AG08396 (cell line): ENCODE results near the gene FMO3.

Experiments
- DNase-seq: peaks from one replicate; pipeline ENCODE4 v3.0.0; 2012; ENCODE audit warnings: low spot score, mixed read lengths

Gene FMO3

DNA sequence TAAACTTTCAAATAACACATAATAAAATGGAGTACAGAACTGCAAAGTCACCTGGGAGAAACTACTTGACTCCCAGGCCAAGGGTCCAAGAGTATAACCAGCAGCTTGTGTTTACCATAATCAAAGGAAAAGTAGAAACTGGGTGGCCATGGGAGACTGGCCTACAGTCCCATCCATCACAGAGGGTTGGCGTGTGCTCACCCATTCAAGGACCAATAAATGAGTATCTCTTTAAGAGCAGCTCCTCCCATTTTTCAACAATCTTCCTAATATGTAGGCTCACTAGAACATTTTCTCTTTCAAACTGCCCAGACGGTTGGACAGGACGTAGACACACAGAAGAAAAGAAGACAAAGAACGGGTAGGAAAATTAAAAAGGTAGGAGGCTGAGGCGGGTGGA, at the start of gene FMO3:
Gene FMO3 (plus strand): TSS at position 302 of the 400 bp plus-strand sequence. CDS start 1,754 bp downstream, outside the sequence.
- DNase-seq: no peak

DNA sequence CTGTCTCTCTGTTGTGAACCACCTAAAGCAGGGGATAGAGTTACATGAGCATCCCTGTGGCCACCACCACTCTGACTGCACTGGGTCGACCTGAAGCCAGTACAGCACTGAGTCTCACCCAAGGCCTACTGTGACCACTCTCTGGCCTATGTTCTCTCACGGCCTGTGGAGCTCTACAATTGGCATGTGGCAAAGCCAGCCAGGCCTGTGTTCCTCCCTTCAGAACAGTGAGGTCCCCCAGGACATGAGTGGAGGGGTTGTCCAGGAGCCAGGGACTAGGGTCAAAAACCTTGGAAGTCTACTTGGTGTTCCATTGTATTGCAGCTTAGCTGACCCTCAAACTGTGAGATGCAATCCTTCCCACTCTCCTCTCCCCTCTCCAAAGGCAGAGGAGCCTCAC, 42.7 kb upstream of the FMO3 start:
- DNase-seq: no peak

DNA sequence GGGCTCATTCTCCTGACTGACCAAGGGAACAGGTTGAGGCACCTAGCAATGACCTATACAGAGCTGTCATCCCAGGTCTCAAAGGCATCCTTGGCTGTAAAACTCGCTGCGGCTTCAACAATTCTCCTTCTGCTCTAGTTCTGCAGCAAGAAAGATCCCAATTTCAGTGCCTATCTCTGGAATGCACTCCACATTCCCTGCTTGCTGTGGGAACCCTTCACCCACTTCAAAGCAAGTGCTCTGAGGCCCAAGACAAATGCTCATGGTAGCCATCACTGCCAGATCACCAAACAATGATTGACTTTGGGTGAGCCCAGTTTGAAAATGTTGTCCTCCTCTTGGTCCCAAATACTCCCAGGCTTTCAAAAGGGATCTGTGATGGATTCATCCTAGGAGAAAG, 37.7 kb upstream of the FMO3 start:
- no peak for DNase-seq

DNA sequence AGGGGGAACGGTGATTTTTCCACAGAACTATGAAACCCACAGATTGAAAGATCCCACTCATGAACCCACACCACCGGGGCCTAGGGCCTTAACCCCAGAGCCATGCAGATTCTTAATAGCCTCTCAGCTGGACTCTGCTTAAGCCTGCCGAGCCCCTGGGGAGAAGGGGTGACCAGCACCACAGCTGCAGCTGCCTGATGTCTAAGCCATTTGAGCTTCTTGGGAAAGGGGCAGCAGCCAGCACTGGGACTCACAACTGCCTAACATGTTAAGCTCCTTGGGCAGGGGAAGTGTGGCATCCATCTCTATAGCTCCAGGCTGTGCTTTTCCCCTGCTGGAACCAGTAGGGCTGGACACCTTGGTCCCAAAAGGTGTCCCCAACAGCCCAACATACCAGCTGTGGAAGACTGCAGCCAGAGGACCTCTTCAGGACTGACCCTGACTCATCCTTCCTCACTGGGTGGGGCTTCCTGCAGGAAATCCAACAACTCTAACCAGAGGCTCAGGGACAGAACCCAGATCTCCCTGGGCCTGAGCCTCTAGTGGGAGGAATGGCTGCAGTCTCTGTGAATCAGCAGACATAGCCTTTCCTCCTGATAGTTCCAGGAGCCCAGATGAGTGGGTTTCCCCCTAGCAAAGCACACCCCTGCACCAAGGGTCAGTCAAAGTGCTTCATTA, 34.6 kb upstream of the FMO3 start:
- no peak for DNase-seq

DNA sequence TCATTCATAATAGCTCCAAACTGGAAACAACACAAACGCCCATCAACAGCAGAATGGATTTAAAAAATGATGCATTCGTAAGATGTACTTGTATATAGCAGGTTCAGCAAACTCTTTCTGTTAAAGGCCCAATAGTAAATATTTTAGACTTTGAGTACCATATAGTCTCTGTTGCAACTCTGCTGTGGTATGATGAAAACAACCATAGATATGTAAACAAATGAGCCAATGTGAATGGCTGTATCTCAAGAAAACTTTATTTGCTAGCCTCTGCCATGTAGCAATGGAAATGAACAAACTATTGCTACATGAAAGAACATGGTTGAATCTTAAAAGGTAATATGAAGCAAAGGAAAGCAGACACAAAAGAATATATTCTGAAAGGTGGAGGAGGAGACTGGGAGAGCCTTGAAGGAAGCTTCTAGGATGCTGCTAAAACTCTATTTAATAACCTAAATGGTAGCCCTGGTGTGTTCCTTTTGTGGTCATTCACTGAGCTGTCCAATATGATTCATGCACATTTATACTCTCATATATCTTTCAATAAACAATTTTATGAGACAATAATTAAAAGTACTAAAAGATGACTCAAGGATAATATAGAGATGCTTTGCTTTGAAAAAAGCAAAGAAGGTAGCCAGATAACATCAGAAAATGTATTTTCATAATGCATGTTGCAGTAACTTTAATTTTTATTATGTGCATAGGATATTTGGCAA, 29.1 kb upstream of the FMO3 start:
- DNase-seq: no peak

DNA sequence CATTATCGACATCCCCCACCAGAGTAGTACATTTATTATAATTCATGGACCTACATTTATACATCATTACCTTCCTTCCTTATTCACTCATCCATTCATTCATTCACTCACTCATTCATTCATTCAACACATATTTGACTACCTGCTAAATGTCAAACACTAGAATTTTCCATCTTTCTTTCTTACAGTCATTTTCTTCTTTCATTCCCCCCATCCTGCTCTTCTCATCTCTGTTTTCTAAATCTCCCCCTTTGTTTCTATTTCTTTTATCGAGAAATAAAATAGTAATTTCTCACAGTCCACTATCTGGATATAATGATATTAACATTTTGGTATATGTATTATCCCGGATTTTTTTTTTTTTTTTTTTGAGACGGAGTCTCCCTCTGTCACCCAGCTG, 27.8 kb upstream of the FMO3 start:
- no peak for DNase-seq

DNA sequence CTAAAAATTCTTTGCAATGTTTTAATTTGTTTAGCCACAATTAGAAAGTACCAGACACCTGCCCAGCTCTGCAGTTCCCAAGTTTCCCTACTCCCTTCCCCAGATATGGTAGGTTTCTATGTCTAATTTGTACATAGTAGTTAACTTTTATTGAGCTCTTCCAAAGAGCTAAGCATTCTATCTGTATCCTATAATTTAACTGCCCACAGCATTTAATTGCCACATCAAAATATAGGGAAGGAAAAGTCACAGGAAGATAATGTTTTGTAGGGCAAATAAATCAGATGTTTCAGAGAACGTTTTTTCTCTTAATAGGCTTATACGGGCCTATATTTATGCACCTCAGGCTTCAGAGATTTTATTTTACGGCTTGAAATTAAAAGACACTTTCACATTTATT, 15.7 kb upstream of the FMO3 start:
- no peak for DNase-seq

DNA sequence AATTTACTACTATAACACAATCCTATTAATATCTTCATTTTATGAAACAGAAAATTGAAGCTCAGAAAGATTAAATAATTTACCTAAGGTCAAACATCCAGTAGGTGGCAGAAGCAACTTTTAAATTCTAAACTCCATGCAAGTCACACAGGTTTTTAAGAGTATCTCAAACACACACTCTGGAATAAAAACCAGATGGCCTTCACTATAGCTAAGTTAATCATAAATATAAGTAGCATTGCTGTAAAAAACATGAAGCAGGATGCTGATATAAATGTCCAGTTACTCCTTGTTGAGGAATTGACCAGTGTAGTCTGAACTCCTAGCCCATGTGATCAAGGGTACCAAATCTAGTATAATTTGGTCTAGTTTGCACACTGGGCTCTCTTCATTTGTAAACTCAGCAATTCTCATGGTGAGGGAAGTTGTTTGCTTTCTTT, 9.4 kb upstream of the FMO3 start:
- DNase-seq: peak; percentile 23

DNA sequence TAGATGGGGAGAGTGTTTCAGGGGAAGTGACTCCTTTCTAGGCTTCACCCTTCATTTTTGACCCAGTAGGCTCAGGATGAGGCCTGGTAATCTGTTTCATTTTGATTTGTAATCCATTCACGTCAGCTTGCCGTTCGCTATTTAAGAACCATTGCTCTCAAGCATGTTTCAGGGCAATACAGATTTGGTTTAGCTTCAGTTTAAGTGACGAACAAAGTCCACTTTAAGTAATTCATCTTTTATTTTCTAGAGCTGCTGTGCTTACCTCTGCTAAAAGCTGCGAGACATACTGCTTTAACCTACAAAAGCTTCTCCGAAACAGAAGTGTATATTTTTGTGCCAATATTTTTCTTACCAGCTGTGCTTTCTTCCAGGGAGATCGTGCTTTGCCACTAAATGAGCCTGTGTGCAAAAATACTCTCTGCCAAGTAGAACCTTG, 8.9 kb upstream of the FMO3 start:
- DNase-seq: no peak

DNA sequence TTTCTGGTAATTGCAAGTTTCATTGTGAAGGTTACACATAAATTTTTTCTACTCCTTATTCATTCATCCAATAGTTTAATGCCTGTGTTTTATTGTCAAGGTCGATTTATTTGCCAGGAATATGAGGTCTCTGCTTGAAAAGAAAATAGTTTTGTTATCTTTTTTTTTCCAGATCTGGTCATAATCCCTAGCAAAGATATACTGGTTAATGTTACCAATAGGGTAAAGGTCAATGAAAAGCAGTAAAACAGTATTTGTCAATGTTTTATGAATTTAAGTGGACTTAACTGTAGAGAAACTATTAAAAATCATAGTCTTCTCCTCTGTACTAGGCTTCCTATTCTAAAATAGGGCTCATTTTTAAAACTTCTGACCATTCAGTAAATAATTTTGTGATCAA, 8.1 kb upstream of the FMO3 start:
- DNase-seq: no peak

DNA sequence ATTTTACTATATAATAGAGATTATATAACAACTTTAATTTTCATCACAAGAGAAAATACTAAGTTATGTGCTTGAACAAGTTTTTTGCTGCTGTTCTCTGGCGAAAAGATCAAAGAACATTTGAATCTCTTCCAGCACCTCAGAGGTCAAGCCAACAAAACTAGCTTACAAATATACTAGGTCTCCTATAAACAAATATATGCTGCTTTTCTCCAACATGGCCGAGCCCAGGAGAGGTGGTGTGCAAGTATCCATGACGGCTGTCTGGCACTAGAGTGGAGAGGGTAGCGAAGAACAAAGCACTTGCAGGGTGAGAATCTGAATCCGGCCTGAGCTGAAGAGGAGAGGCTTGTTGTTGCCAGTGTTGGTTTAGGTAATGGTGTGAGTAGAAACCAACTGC, 7.5 kb upstream of the FMO3 start:
- DNase-seq: no peak

DNA sequence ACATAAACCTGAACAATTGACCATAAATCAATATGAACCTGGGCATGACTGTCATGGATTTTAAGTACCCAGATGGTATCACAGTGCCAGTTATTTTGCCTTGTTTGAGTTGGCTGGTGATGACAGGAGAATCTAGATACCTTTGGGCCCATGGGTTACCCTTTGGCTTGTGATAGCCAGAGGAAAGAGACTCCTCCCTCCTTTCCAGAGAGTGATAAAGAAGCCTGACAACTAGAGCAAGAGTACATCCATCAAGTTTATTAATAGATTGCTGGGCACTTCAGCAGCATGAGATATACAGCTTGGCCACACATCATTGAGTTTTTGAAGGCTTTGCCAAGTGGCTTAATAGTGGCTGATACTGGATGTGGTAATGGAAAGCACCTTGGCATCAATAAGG, 6.6 kb upstream of the FMO3 start:
- DNase-seq: no peak

DNA sequence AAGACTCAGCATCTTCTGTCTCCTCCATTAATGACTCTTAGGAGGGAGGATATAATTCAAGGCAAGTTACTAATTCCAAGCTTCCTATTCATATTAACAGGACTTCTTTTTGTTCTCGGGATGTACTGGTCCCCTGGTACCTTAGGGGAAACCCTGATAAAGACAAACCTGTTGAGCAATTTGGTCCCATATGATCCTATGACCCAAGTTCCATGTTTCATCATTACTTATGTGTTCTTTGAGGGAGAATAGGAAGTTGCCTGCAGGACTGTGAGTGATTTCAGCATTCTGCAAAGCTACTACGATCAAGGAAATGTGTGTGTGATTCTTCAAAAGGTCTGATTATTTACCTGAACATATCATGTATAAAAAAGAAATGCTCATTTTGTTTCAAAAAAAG, 5.8 kb upstream of the FMO3 start:
- no peak for DNase-seq

DNA sequence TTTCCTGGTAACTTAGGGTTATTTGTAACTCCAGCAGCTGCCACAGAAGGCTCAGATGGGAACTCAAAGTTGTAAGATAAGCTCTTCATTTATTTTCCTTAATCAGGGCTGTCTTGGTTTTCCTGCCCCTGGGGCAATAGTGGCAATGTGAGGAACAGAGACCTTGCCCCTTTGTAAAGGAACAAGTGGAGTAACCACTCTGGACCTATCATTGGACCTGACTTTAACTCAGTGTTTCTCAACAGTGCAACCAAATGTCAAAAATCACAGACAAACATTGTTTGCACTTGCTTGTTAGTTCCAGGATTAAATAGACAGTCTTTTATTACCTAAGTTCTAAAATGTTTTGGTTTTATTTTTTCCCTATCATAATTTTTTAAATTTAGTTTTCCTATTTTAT, 2.8 kb upstream of the FMO3 start:
- no peak for DNase-seq

DNA sequence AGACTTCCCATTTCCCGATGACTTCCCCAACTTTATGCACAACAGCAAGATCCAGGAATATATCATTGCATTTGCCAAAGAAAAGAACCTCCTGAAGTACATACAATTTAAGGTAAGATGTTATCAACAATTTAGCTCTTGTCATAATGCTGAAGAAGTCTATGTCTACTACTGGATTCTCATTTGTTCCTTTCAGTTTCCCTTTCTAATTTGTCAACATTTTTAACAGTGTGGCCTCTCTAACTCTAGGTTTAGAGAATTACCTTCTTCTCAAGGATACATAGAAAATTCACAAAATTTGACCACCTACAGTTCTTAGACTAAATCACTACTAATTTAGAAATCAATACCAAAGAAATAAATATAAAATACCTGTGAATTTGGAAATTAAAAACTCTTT, 13.2 kb downstream of the FMO3 start:
- no peak for DNase-seq

DNA sequence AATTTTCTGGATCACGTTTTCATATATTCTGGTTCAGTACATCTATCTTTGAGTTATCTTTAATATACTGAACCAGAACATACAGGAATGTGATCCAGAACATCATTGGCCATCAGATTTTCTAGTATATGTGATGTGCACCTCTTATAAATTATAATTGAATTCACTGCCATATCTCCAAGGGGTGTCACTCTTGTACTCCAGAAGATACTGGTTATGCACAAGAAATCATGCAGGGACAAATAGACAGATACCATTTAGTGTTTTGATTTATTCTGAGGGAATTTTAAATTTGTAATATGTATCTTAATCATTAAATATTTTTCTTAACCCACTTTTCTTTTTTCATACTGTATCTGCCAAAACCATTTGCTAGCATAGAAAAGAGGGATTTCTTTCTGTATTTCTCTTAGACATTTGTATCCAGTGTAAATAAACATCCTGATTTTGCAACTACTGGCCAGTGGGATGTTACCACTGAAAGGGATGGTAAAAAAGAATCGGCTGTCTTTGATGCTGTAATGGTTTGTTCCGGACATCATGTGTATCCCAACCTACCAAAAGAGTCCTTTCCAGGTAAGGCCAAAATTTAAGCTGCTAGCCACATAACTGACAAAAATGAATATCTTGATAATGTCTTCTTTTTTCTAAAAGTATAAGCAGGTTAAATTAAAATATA, 16.7 kb downstream of the FMO3 start:
- no peak for DNase-seq

DNA sequence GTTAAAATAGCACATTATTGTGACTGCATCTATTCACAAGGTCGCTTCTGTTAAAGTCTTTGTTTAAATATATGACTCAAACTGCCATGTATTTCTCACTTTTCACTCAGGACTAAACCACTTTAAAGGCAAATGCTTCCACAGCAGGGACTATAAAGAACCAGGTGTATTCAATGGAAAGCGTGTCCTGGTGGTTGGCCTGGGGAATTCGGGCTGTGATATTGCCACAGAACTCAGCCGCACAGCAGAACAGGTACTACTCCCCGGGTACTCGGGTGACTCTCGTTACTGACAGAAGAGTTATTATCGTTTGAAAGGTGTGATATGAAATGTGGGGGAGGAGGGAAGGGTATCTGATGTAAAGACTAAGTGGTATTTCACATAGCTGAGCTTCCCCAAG, 17.3 kb downstream of the FMO3 start:
- no peak for DNase-seq

DNA sequence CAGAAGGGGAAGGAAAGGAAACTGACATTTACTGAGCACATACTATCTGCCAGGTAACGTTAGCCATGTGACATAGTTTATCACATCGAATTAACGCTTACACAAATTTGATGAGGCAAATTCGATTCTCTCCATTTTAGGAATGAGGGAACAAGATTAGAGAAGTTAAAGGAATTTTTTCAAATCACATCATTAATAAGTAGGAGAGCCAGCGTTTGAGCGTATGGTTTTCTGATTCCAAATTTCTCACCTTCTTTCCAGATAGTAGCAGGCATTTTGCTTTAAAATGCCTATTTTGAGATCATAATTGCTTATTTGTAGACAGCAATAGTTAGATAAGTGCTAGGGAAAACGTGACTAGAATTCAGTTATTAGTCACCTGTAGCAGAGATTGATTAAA, 19.3 kb downstream of the FMO3 start:
- DNase-seq: no peak

DNA sequence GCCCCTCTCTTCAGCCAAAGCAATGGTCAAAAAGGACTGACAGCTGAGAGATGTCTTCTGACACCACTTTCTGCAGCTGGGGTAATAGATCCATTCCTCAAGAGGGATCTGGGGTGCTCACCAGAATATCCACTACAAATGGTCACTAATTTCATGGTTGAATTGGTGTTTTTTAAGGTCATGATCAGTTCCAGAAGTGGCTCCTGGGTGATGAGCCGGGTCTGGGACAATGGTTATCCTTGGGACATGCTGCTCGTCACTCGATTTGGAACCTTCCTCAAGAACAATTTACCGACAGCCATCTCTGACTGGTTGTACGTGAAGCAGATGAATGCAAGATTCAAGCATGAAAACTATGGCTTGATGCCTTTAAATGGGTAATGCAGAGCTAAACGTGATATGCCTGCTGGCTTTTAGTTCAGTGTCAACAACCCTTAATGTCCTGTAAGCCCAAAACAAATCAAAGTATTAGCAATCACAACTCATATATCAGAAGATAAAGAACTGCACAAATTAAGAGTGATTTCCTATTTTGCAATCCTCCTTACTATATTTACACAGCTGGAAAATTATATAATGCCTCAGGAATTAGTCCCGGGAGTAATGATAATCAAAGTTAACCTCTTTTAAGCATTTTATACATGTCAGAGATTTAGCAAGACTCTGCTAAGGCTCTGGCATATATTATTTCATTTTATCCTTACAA, 20.1 kb downstream of the FMO3 start:
- DNase-seq: no peak

DNA sequence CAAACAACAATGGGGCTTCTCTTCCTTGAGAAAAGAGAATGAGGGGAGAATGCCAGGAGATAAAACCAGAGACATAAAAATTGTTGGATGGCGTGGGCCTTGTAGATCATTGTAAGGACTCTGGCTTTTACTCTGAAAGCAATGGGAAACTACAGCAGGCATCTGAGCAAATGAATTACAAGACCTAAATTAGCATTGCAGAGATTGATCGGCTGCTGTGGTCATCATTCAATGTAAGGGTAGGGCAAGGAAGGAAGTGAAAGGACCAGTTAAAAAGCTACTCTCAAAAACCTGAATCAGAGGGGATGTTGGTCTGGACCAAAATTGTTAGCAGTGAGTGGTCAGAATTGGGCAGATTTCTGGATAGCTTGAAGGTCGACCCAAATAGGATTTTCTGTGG, 21.4 kb downstream of the FMO3 start:
- DNase-seq: no peak

DNA sequence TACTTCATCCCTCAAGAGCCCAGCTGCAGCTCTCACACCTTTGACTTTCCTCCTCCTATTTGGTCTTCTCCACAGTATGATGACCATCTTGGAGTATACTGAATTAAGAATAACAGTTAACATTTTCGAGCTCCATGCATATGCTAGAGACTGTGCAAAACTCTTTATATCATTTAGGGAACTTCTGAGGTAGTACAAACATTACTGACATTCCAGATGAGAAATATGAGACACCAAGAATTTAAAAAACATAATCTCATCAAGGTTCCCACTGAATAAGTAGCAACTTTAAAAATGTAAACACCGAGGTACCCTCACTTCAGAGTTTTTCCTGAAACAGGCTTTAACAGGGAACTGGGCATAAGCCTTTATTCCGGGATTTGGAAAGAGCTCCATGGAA, 22.7 kb downstream of the FMO3 start:
- no peak for DNase-seq

DNA sequence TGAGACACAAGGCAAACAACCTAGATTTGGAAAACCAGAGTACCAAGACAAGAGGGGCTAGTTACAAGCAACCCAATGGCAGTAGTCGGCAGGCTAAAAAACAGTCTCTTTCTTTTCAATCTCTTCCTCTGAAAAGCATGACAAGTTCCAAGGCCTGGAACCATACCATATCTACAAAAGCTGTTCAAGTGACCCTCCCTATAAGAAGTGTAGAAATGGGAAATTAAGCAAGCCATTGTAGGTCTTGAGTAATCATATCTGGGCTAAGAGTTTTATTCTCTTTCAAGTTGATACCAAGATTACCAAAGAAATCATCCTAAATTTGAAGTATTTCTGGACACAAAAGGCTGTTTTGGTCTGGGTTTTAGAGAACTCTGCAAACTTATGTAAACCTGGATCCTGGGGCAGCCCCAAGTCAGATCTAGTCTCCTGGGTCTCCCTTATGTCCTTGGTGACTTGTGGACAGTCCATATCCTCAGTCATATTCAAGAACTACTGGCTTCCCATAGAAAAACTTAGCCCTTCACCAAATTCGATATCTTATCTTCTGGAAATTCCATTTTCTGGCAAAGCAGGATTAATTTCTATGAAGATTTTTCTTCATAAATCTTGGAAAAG, 24.7 kb downstream of the FMO3 start:
- no peak for DNase-seq
